GM23248 (cell line): ENCODE results near the gene EMP2. TPM values are rescaled to one million over a fixed set of nuclear protein-coding genes. Genes with fewer than 3 reads are reported as not detected.

Source experiments
- DNase-seq: peaks from one replicate; pipeline ENCODE4 v3.0.0-alpha.2; 2015
- H2AFZ ChIP-seq: fragments of 200-600 bp; sonication (generic); 2 replicates; pipeline ENCODE4 v1.6.1; 2016; ENCODE audit warnings: antibody characterized with exemption
- H3F3A ChIP-seq: fragments of 200-600 bp; sonication (generic); 2 replicates; pipeline ENCODE4 v1.6.1; 2016; ENCODE audit warnings: mild to moderate bottlenecking, antibody characterized with exemption, mixed run types; ENCODE audit not compliant: insufficient read depth
- H3K27ac ChIP-seq: fragments of 200-600 bp; sonication (generic); 2 replicates; pipeline ENCODE4 v1.5.1; 2016; ENCODE audit warnings: mild to moderate bottlenecking
- H3K27me3 ChIP-seq: fragments of 200-600 bp; sonication (generic); replicated peaks from 2 replicates; pipeline ENCODE4 v1.6.1; 2016; ENCODE audit warnings: mild to moderate bottlenecking; ENCODE audit not compliant: insufficient read depth
- H3K36me3 ChIP-seq: fragments of 200-600 bp; sonication (generic); 2 replicates; pipeline ENCODE4 v1.6.1; 2016; ENCODE audit warnings: low read depth, mild to moderate bottlenecking
- H3K4me1 ChIP-seq: fragments of 200-600 bp; sonication (generic); 2 replicates; pipeline ENCODE4 v1.6.1; 2016; ENCODE audit warnings: mild to moderate bottlenecking; ENCODE audit not compliant: insufficient read depth
- H3K4me2 ChIP-seq: fragments of 200-600 bp; sonication (generic); one replicate; pipeline ENCODE4 v1.6.1; 2016; ENCODE audit warnings: mild to moderate bottlenecking; ENCODE audit not compliant: unreplicated experiment
- H3K4me3 ChIP-seq: fragments of 200-600 bp; sonication (generic); 2 replicates; pipeline ENCODE4 v1.5.1; 2016; ENCODE audit warnings: mild to moderate bottlenecking
- H3K79me2 ChIP-seq: fragments of 200-600 bp; sonication (generic); 2 replicates; pipeline ENCODE4 v1.6.1; 2016; ENCODE audit warnings: mild to moderate bottlenecking; ENCODE audit not compliant: insufficient read depth
- H3K9ac ChIP-seq: fragments of 200-600 bp; sonication (generic); 2 replicates; pipeline ENCODE4 v1.6.1; 2016; ENCODE audit warnings: mild to moderate bottlenecking
- H3K9me2 ChIP-seq: fragments of 200-600 bp; sonication (generic); 2 replicates; pipeline ENCODE4 v1.6.1; 2016; ENCODE audit warnings: mixed run types, mild to moderate bottlenecking, moderate library complexity; ENCODE audit not compliant: insufficient read depth
- H3K9me3 ChIP-seq: fragments of 200-600 bp; sonication (generic); one replicate; pipeline ENCODE4 v1.6.1; 2017; ENCODE audit warnings: low read depth
- H4K20me1 ChIP-seq: fragments of 200-600 bp; sonication (generic); 2 replicates; pipeline ENCODE4 v1.6.0; 2016; ENCODE audit not compliant: insufficient read depth
- EZH2 ChIP-seq: fragments of 200-600 bp; sonication (generic); IDR thresholded peaks from 2 replicates; pipeline ENCODE4 v1.6.1; 2018; ENCODE audit warnings: antibody characterized with exemption, mild to moderate bottlenecking; ENCODE audit not compliant: insufficient read depth, poor library complexity, severe bottlenecking
- EZH2phosphoT487 ChIP-seq: fragments of 200-600 bp; sonication (generic); IDR thresholded peaks from 2 replicates; pipeline ENCODE4 v1.6.1; 2018; ENCODE audit warnings: antibody characterized with exemption, moderate library complexity, mild to moderate bottlenecking, low read depth; ENCODE audit not compliant: insufficient read depth
- WGBS, 2 experiments: methylation state at CpG; one replicate each; pipeline ENCODE4 v1.1.6; 2015 to 2017; ENCODE audit warnings: low lambda C conversion rate in 2 of 2, low coverage in 1 of 2; ENCODE audit errors: missing lambda C conversion rate in 2 of 2; 5-methylcytosine and 5-hydroxymethylcytosine counted together
- in situ Hi-C: fragments of 300-500 bp; cut with MboI; formaldehyde crosslinking; loops from 2 replicates; pipeline ENCODE4 v1.15.0; 2020
- polyA plus RNA-seq: library from polyadenylated mRNA; unstranded; fragments of >200 nt; fragmentation: Nextera tagmentation; extraction: Ambion mirVana; gene quantifications from 2 replicates; pipeline ENCODE4 v1.2.1, GENCODE V29; 2016
- total RNA-seq: library from RNA; depleted of rRNA; stranded (reverse); fragments of >200 nt; shearing (Covaris generic); gene quantifications from 2 replicates; pipeline ENCODE4 v1.2.3, GENCODE V29; 2014

Gene EMP2
- total and polyA plus RNA-seq, 2 experiments from 2014 or later = 26.0 to 73.7 TPM

- Histone ChIP-seq H3F3A (no peaks in the 10 kb centered on the region), H3K4me2 (no peak overlapping the region), H3K9ac (no peak overlapping the region), H3K4me3 (no peak overlapping the region), H3K79me2 (no peaks in the 10 kb centered on the region), H3K9me3 (no peaks in the 10 kb centered on the region), H3K36me3 (no peaks in the 10 kb centered on the region), H3K9me2 (no peaks in the 10 kb centered on the region), H2AFZ (no peak overlapping the region), H3K27me3 (no peaks in the 10 kb centered on the region), H4K20me1 (no peaks in the 10 kb centered on the region), H3K27ac (no peak overlapping the region), H3K4me1 (peaks cover 5% of the 10 kb centered on the region)
- WGBS, 2 experiments = 91% methylated on average over 7 of the region's 7 CpGs
- in situ Hi-C loops = loop anchor here (10.0 kb wide), 1 partner anchor 396 kb away; no protein-coding TSS in a partner anchor
- no peak for TF ChIP-seq EZH2
- no peak for TF ChIP-seq EZH2phosphoT487
- no peak for DNase-seq
Observed at GRCh38 chr16:10518479-10519041, 61.8 kb downstream of the EMP2 start.

- in situ Hi-C loops = loop anchor here (10.0 kb wide), 1 partner anchor 397 kb away; no protein-coding TSS in a partner anchor
- H3K9ac ChIP-seq = no peak overlapping the region
- H3K79me2 ChIP-seq = no peaks in the 10 kb centered on the region
Observed at GRCh38 chr16:10517868-10518267, 62.5 kb downstream of the EMP2 start.

GRCh38 chr16:10514369-10515055, 65.9 kb downstream of the EMP2 start:
- H3K4me2 ChIP-seq = no peak overlapping the region
- no peaks in the 10 kb centered on the region for H3K9me3 ChIP-seq
- WGBS, 2 experiments = 16 to 20% methylated on average over 6 of the region's 6 CpGs
- H3K36me3 ChIP-seq = no peaks in the 10 kb centered on the region
- H3K79me2 ChIP-seq = no peaks in the 10 kb centered on the region
- H3K27ac ChIP-seq = no peak overlapping the region
- H4K20me1 ChIP-seq = no peaks in the 10 kb centered on the region
- no peak for TF ChIP-seq EZH2phosphoT487
- no peak for TF ChIP-seq EZH2
- peaks cover 5% of the 10 kb centered on the region for H3K4me1 ChIP-seq
- H3F3A ChIP-seq = no peaks in the 10 kb centered on the region
- H3K9me2 ChIP-seq = no peaks in the 10 kb centered on the region
- H3K27me3 ChIP-seq = no peaks in the 10 kb centered on the region
- peak; percentile 76 for DNase-seq
- H2AFZ ChIP-seq = no peak overlapping the region
- in situ Hi-C loops = loop anchor here (5.0 to 10.0 kb wide), 2 partner anchors 218 to 400 kb away; no protein-coding TSS in a partner anchor
- no peak overlapping the region for H3K9ac ChIP-seq
- no peak overlapping the region for H3K4me3 ChIP-seq

More at GRCh38 chr16:10517868-10518267, 62.5 kb downstream of the EMP2 start:
- Histone ChIP-seq H3K4me3 (no peak overlapping the region), H3K27ac (no peak overlapping the region), H3K4me1 (peaks cover 5% of the 10 kb centered on the region), H2AFZ (no peak overlapping the region), H3K9me3 (no peaks in the 10 kb centered on the region), H3K36me3 (no peaks in the 10 kb centered on the region), H4K20me1 (no peaks in the 10 kb centered on the region), H3K27me3 (no peaks in the 10 kb centered on the region), H3K9me2 (no peaks in the 10 kb centered on the region), H3F3A (no peaks in the 10 kb centered on the region), H3K4me2 (no peak overlapping the region)
- WGBS, 2 experiments = 94% methylated on average over 5 of the region's 5 CpGs
- TF ChIP-seq EZH2 = no peak
- TF ChIP-seq EZH2phosphoT487 = no peak
- DNase-seq = no peak

GRCh38 chr16:10511829-10512228, 68.6 kb downstream of the EMP2 start:
- no peaks in the 10 kb centered on the region for H3K9me2 ChIP-seq
- 95 to 100% methylated on average over 1 of the region's 1 CpG for WGBS, 2 experiments
- H3K4me1 ChIP-seq = peaks cover 5% of the 10 kb centered on the region
- TF ChIP-seq EZH2phosphoT487 (no peak), EZH2 (no peak)
- no peak overlapping the region for H3K9ac ChIP-seq
- H3K4me2 ChIP-seq = no peak overlapping the region
- H3K4me3 ChIP-seq = no peak overlapping the region
- DNase-seq = no peak
- H3K27ac ChIP-seq = no peak overlapping the region
- H3F3A ChIP-seq = no peaks in the 10 kb centered on the region
- H3K79me2 ChIP-seq = no peaks in the 10 kb centered on the region
- no peaks in the 10 kb centered on the region for H3K27me3 ChIP-seq
- H3K9me3 ChIP-seq = no peaks in the 10 kb centered on the region
- no peak overlapping the region for H2AFZ ChIP-seq
- in situ Hi-C loops = loop anchor here (5.0 to 10.0 kb wide), 2 partner anchors 220 to 403 kb away; no protein-coding TSS in a partner anchor
- H3K36me3 ChIP-seq = no peaks in the 10 kb centered on the region
- no peaks in the 10 kb centered on the region for H4K20me1 ChIP-seq
